ENCODE data around the gene KRAS.

DNA sequence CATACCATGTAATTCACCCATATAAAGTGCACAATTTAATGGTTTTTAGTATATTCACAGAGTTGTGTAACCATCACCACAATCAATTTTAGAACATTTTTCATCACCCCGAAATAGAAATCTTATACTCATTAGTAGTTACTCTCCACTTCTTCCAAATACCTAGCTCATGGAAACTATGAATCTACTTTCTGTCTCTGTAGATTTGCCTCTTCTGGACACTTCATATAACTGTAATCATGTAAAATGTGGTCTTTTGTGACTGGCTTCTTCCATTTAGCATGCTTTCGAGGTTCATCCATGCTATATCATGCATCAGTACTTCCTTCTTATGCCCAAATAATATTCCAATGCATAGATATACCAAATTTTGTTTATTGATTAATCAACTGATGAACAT is 66.6 kb downstream of the KRAS start:
- TF ChIP-seq POLR2A (IDR thresholded peaks at IDR 0.05) (no peak), CTCF (IDR thresholded peaks at IDR 0.05) (no peak)
